Caki2 (cell line): ENCODE data around the gene GSPT1. TPM values are rescaled to one million over a fixed set of nuclear protein-coding genes. Genes with fewer than 3 reads are reported as not detected.
"Not testable (repeated sequence)": the region's sequence is repeated elsewhere in the genome, so short reads cannot be mapped to it uniquely, and the experiment has no call there.

Source experiments
- DNase-seq: peaks from one replicate; pipeline ENCODE4 v3.0.0-alpha.2; 2015; ENCODE audit warnings: low read depth
- in situ Hi-C: cut with HindIII; loops from 2 replicates; pipeline ENCODE4 v1.10.0; 2016; ENCODE audit warnings: low sequenced_read_pairs, low pct_unique_long_range_greater_than_20kb, mixed read lengths
- total RNA-seq: library from RNA; depleted of rRNA; stranded (reverse); fragments of >200 nt; shearing (Covaris generic); gene quantifications from 2 replicates; pipeline ENCODE4 v1.2.3, GENCODE V29; 2014; ENCODE audit warnings: low replicate concordance; rRNA removed

The GSPT1 gene
- 19.2 and 35.4 TPM in 2 replicates for total RNA-seq

DNA sequence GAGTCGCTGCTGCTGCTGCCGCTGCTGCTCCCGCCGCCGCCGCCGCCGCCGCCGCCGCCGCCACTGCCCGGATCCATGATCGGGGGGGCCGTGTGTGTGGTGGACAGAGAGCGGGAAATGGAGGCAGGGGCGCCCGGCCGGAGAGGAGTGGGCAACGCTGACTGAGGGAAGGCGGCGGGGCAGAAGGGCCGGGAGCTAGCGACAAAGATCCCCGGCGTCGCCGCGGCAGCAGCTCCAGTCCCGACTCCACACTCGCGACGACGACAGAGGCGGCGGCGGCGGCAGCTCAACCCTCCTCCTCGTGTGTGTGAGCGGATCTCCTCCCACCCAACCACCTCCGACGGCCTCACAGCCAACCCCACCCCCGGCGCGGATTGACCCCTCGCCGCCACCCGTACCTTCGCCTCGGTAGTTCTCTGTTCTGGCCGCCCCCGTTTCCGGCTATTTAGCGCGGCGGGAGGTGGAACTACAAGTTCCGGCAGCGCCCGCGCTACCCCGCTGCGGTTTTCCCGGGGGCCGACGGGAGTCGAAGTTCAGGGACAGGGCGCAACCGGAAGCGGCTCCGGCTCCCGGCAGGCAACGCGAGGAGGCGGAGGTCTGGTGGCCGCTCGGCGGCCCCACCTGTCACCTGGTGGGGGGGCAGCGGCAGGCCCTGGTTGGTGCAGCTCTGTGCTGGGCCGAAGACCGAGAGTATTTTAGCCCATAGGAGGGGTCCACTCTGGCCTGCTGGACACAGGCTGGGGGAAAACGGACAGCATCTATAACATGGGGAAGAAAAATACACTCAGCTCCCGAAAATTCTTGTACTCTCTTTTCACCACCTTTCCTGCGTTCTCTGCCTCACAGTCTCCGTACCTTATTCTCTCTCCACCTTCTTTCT lies at the start of gene GSPT1:
GSPT1 (minus strand) TSS at position 313 of the 880 bp plus-strand sequence; CDS start at position 77, 236 bp downstream.
- in situ Hi-C loops, result loop anchor here (10.0 kb wide), 1 partner anchor 89 kb away; no protein-coding TSS in a partner anchor
- DNase-seq, result peak; percentile 99

DNA sequence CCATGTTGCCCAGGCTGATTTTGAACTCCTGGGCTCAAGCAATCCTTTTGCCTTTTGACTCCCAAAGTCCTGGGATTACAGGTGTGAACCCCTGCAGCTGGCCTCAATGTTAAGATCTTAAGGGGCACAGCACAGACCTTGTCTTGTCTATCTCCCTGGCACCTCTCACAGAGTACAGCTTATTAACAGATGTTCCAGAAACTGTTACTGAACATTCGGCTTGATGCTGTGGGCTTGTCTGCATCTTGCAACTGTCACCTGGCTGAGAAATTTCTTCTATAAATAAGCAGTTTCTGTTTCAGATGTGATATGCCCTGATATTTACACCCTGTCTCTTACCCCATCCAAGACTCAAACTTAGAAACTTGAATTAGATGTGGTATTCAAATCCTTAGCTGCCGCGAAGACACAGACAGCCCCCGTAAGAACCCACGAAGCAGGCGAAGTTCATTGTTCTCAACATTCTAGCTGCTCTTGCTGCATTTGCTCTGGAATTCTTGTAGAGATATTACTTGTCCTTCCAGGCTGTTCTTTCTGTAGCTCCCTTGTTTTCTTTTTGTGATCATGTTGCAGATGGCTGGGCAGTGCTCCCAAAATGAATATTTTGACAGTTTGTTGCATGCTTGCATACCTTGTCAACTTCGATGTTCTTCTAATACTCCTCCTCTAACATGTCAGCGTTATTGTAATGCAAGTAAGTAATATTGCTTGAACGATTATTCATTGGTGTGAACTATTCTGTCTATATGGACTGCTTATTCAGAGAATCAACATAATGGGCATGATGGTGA lies 49.2 kb upstream of the GSPT1 start, which contains the start of gene TNFRSF17:
TNFRSF17 (plus strand) TSS at position 450 of the 791 bp plus-strand sequence; CDS start at position 565, 115 bp downstream.
- in situ Hi-C loops, result no loop called here
- DNase-seq, result no peak

DNA sequence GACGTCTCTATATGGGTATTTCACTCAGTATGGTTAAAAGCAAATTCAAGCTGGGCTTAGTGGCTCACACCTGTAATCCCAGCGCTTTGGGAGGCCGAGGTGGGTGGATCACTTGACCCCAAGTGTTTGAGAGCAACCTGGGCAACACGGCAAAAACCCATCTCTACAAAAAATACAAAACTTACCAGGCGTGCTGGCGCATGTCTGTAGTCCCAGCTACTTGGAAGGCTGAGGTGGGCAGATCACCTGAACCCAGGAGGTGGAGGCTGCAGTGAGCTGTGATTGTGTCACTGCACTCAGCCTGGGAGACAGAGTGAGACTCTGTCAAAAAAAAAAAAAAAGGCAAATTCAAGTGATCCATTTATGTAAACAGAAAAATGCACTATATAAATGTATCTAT lies 48.0 kb upstream of the GSPT1 start:
- DNase-seq, result no peak
- in situ Hi-C loops, result no loop called here

DNA sequence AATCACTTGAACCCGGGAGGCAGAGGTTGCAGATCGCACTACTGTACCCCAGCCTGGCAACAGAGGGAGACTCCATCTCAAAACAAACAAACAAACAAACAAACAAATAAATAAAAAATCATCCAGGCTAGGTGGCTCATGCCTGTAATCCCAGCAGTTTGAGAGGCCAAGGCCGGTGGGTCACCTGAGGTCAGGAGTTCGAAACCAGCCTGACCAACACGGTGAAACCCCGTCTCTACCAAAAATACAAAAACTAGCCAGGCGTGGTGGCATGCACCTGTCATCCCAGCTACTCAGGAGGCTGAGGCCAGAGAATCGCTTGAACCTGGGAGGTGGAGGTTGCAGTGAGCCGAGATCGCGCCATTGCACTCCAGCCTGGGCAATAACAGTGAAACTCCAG lies 47.2 kb upstream of the GSPT1 start:
- DNase-seq, in situ Hi-C loops: not testable (repeated sequence)

DNA sequence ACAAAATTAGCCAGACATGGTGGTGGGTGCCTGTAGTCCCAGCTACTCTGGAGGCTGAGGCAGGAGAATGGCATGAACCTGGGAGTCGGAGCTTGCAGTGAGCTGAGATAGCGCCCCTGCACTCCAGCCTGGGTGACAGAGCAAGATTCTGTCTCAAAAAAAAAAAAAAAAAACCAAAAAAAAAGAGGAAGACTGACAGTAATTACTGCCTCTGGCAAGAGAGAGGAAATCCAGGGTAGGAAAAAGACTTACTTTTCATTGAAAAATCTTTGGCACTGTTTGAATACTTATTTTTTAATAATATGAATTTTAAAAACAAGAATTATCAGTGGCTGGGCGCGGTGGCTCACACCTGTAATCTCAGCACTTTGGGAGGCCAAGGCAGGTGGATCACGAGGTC lies 46.7 kb upstream of the GSPT1 start:
- DNase-seq, in situ Hi-C loops: not testable (repeated sequence)

DNA sequence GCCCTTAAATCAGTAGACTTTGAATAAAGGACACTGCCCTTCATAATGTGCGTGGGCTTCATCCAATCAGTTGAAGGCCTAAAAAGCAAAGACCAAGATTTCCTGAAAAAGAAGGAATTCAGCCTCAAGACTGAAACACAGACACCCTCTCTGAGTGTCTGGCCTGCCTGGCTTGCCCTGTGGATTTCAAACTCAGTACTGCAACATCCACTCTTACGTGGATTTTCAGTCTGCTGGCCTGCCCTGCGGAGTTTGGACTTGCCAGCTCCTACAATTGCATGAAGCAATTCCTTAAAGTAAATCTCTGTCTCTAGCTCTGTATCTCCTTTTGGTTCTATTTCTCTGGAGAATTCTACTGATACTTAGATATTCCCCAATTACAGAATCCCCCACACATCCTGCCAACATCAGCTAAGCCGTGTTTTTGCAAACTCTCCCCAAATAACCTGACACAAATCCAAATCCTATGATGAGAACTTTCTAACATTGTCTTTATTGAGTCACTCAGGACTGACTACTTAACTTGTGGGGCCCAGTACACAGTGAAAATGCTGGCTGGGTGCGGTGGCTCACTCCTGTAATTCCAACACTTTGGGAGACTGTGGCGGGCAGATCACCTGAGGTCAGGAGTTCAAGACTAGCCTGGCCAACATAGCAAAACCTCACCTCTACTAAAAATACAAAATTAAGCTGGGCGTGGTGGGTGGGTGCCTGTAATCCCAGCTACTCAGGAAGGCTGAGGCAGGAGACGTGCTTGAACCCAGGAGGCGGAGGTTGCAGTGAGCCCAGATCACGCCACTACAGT lies 42.0 kb upstream of the GSPT1 start:
- DNase-seq, result no peak
- in situ Hi-C loops, result no loop called here

DNA sequence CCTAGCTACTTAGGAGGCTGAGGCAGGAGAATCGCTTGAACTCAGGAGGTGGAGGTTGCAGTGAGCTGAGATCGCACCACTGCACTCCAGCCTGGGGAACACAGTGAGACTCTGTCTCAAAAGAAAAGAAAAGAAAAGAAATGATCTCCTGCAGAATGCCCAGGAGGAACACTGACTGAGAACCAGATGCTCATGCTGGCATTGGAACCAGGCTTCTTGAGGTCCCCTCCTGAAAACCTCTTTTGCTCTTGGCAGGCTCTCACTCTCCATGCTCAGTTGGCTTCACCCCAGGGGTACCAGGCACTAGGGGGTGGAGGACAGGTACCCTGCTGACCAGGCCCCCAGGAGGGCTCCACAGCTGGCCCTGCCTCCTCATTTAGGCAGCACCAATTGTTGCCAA lies 40.8 kb upstream of the GSPT1 start:
- no peak for DNase-seq
- in situ Hi-C loops, result no loop called here

DNA sequence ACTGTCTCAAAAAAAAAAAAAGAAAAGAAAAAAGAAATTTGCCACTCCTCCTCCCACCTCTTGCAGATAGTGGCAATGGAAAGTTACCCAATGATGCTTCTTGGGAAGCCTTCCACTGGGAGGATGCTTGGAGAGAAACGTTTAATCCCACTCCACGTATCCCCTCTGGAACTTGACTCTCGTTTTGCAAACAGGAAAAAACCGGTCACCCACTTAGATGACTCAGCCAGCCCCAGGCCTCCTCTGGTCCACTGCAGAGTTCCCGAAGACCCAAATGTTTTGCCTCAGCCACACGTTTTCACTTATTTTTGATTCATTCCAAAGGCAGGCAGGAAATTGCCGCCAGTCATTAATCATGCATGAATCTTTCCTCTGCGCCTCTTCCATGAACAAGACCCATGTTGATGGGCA lies 40.0 kb upstream of the GSPT1 start:
- in situ Hi-C loops, result no loop called here
- DNase-seq, result peak; percentile 84

DNA sequence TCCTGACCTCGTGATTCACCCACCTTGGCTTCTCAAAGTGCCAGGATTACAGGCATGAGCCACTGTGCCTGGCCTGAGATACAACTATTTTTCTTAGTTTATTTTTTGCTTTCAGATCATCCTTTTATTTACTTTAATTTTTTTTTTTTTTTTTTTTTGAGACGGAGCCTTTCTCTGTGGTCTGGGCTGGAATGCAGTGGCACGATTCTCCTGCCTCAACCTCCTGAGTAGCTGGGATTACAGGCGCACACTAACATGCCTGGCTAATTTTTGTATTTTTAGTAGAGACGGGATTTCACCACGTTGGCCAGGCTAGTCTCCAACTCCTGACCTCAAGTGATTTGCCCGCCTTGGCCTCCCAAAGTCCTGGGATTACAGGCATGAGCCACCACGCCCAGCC lies 37.8 kb upstream of the GSPT1 start:
- in situ Hi-C loops, DNase-seq: not testable (repeated sequence)

DNA sequence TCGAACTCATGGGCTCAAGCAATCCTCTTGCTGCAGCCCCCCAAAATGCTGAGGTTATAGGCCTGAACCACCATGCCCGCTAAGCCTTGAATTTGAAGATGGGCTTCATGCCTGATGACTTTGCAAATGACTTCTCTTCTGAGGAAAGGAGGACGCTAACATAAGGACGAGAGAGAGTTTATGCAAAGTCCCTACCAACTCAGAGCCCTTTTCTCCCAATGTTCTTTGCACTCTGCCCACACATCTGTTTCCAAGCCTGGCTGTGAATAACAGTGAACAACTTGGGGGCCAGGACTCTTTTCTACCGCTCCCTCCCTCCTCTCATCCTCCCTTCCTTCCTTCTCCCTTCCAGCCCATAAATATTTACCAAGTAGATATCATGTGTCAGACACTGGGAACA lies 34.6 kb upstream of the GSPT1 start:
- in situ Hi-C loops, result no loop called here
- no peak for DNase-seq

DNA sequence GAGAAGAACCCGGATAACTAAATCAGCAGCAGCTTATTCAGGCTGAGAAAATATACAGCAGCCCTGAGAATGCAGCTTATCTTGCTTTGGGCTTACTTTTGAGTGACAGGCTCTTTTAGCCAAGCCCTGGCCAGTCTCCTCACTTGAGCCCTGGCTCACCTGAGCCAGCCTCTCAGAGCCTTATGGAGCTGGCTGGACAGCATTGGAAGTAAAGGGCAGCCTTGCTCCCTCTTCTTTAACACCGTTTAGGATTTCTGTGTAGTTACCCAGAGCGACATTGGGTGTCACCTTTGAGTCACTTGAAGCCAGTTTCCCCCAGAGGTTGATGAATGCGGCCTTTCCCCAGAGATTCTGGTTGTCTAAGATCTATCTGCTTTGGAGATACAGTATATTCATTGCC lies 33.8 kb upstream of the GSPT1 start:
- peak; percentile 67 for DNase-seq
- in situ Hi-C loops, result no loop called here

DNA sequence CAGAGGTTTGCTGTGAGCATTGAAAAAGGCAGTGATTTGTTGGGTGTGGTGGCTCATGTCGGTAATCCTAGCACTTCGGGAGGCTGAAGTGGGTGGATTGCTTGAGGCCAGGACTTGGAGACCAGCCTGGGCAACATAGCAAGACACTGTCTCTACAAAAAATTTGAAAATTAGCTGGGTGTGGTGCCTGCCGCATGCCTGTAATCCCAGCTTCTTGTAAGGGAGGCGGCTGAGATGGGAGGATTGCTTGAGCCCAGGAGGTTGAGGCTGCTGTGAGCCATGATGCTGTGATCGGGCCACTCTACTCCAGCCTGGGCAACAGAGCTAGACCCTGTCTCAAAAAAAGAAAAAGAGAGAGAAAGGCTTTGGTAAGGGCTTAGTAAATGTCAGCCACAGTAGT lies 33.1 kb upstream of the GSPT1 start:
- no peak for DNase-seq
- in situ Hi-C loops, result no loop called here

DNA sequence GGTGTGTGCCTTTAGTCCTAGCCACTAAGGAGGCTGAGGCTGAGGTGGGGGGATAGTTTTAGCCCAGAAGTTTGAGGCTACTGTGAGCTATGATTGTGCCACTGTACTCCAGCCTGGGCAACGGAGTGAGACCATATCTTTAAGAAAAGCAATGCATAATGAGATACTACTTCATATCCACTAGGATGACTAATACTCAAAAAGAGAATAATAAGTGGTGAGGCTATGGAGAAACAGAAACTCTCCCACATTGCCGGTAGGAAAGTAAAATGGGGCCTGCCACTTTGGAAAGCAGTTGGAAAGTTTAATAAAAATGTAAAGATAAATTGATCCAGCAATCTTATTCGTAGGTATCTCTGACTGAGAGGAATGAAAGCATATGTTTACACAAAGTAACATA lies 30.7 kb upstream of the GSPT1 start:
- no peak for DNase-seq
- in situ Hi-C loops, result no loop called here

DNA sequence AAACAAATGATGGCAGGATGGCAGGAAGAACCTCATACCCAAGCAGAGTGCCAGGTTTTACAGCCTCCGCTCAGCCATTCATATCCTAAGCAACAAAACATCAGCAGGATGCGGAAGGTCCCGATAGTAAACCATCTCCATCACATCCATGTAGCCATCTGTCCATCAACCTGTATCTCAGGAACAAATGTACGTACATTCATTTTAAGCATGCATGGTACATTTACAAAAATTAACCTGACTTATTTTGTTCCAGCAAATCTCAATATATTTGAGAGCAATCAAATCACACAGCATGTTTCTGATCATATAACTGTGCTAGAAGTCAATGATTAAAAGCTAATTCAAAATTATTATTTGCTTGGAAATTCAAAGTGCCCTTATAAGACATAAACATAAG lies 26.2 kb upstream of the GSPT1 start, which contains the start of gene NPIPB2:
NPIPB2 (minus strand) TSS at position 101 of the 400 bp plus-strand sequence; CDS start at position 101, 0 bp downstream.
- in situ Hi-C loops, DNase-seq: not testable (repeated sequence)

DNA sequence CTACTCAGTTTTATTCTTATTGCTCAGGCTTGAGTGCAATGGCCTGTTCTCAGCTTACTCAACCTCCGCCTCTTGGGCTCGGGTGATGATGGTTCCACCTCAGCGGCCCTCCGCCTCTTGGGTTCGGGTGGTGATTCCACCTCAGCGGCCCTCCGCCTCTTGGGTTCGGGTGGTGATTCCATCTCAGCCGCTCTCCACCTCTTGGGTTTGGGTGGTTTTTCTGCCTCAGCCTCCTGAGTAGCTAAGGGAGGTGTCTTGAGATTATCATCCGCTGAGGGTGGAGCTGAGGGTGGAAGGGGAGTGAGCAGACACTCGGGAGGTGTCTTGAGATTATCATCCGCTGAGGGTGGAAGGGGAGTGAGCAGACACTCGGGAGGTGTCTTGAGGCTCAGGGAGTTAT lies 11.6 kb upstream of the GSPT1 start:
- DNase-seq, in situ Hi-C loops: not testable (repeated sequence)

DNA sequence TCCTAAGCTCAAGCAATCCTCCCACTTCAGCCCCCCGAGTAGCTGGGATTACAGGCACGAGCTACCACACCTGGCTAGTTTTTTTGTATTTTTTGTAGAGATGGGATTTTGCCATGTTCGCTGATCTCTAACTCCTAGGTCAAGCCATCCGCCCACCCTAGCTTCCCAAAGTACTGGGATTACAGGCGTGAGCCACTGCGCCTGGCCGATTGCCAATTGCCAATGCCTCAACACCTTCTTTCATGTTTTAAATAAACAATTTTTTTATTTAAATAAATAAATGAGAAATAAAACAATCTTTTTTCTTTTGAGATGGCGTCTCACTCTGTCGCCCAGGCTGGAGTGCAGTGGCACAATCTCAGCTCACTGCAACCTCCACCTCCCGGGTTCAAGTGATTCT lies 8.3 kb upstream of the GSPT1 start:
- in situ Hi-C loops, DNase-seq: not testable (repeated sequence)

DNA sequence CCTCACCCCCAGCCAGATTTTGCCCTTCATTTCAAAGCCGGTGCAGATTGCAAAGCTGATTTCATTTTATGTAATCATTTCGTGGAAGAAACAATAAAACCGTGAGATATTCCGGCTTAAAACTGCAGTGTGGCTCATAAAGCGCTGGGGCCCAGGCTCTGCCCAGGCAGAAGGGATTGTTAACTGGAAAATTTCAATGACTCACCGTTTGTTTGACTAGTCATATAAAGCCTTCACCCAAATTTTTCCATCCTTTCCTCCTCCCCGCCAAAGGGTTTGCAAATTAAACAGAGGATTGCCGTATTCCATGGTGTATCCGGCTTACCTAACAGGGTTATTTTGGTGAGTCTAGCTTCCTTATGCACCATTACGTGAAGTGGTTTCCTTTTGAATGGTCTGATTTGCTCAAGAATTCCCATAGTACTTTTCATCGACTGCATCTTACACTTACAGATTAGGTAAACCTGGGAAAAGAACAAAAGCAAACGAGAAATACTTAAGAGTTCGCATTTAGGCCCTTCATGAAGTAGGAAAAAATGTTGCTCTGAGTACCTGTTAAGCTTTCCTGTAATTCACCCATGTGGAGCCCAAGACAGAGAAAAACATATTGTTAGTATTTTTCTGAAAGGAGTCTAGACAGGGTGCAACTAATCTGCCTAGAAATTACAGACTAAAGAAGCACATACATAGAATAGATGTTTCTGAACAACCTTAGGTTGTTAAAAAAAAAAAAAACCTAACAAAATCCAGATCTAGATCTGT lies 949 bp upstream of the GSPT1 start:
- peak; percentile 86 for DNase-seq
- in situ Hi-C loops, result loop anchor here (10.0 kb wide), 1 partner anchor 88 kb away; no protein-coding TSS in a partner anchor
